OCI-LY7 (cell line): Measurements from ENCODE around the gene ARHGAP24. TPM values are rescaled to one million over a fixed set of nuclear protein-coding genes. Genes with fewer than 3 reads are reported as not detected.

Experiments used
- BruUV-seq: library from RNA; stranded (reverse); fragments of 400-500 nt; replicated peaks from 2 replicates; lab custom pipeline; 2021; lab: Mats Ljungman, UMichigan
- CTCF ChIA-PET: fragments of 300-600 bp; sonication (Branson Sonifier 250); formaldehyde crosslinking; loops from one replicate; lab custom pipeline; 2022; ENCODE audit warnings: antibody characterized with exemption; ENCODE audit not compliant: unreplicated experiment; lab: Charles Lee
- POLR2A ChIA-PET: fragments of 300-600 bp; sonication (Branson Sonifier 250); formaldehyde crosslinking; loops from one replicate; lab custom pipeline; 2022; ENCODE audit warnings: antibody characterized with exemption; lab: Charles Lee
- DNase-seq: peaks from one replicate; pipeline ENCODE4 v3.0.0-alpha.2; 2015; ENCODE audit warnings: low spot score
- H2AFZ ChIP-seq: fragments of 200-600 bp; sonication (generic), shearing (Covaris generic); 2 replicates; pipeline ENCODE4 v1.6.1; 2014; ENCODE audit warnings: mild to moderate bottlenecking, antibody characterized with exemption, low read length, moderate library complexity
- H3K27ac ChIP-seq: fragments of 200-600 bp; sonication (generic); 2 replicates; pipeline ENCODE4 v1.5.1; 2014; ENCODE audit warnings: mixed run types, low read depth, mild to moderate bottlenecking, moderate library complexity, low read length, inconsistent platforms; ENCODE audit not compliant: poor library complexity, severe bottlenecking
- H3K36me3 ChIP-seq: fragments of 200-600 bp; sonication (generic); 2 replicates; pipeline ENCODE4 v1.6.1; 2014; ENCODE audit warnings: mild to moderate bottlenecking, antibody characterized with exemption, low read length, moderate library complexity, mixed read lengths; ENCODE audit not compliant: insufficient read depth
- H3K4me1 ChIP-seq: fragments of 200-600 bp; sonication (generic); 2 replicates; pipeline ENCODE4 v1.5.1; 2014; ENCODE audit warnings: mild to moderate bottlenecking, low read length; ENCODE audit not compliant: insufficient read depth, poor library complexity, severe bottlenecking
- H3K4me2 ChIP-seq: fragments of 200-600 bp; sonication (generic); 2 replicates; pipeline ENCODE4 v1.6.1; 2014; ENCODE audit warnings: mild to moderate bottlenecking, low read length
- H3K4me3 ChIP-seq: fragments of 200-600 bp; sonication (generic); 2 replicates; pipeline ENCODE4 v1.5.1; 2014; ENCODE audit warnings: mild to moderate bottlenecking, low read depth, low read length; ENCODE audit not compliant: poor library complexity, severe bottlenecking
- H3K79me2 ChIP-seq: fragments of 200-600 bp; sonication (generic); 2 replicates; pipeline ENCODE4 v1.6.1; 2016; ENCODE audit warnings: low read depth, mild to moderate bottlenecking, low read length, moderate library complexity, mixed read lengths; ENCODE audit not compliant: insufficient read depth
- H3K9me2 ChIP-seq: fragments of 200-600 bp; sonication (generic); 2 replicates; pipeline ENCODE4 v1.6.1; 2016; ENCODE audit warnings: mild to moderate bottlenecking, low read length, mixed read lengths; ENCODE audit not compliant: insufficient read depth
- H3K9me3 ChIP-seq: fragments of 200-600 bp; sonication (generic); 2 replicates; pipeline ENCODE4 v1.6.1; 2014; ENCODE audit warnings: mild to moderate bottlenecking, mixed run types, low read length, mixed read lengths
- H4K20me1 ChIP-seq: fragments of 200-600 bp; sonication (generic); 2 replicates; pipeline ENCODE4 v1.6.1; 2014; ENCODE audit warnings: mild to moderate bottlenecking, antibody characterized with exemption, low read length, moderate library complexity, mixed read lengths; ENCODE audit not compliant: insufficient read depth
- EZH2phosphoT487 ChIP-seq: fragments of 200-600 bp; sonication (generic); IDR thresholded peaks from 2 replicates; pipeline ENCODE4 v1.6.1; 2018; ENCODE audit warnings: low read depth, borderline replicate concordance, mild to moderate bottlenecking, mixed run types, antibody characterized with exemption, low read length, moderate library complexity, mixed read lengths
- intact Hi-C: fragments of 100-400 bp; cut with micrococcal nuclease; formaldehyde crosslinking; loops from one replicate; pipeline ENCODE4 v1.10.0; 2022; ENCODE audit not compliant: unreplicated experiment
- total RNA-seq, 2 experiments: library from RNA; depleted of rRNA in 1 of 2; stranded (reverse); fragments of >200 nt in 1 of 2; shearing (Covaris generic) in 1 of 2; gene quantifications; 2 replicates each; pipeline ENCODE4 v1.2.3, GENCODE V29; 2014 to 2022
- TF ChIP-seq, protein P1 (sequence below): fragments of 200-600 bp; sonication (generic); conservative IDR thresholded peaks from 2 replicates; pipeline ENCODE4 v1.5.1; 2014; ENCODE audit warnings: mild to moderate bottlenecking, antibody characterized with exemption, low read length, moderate library complexity, mixed read lengths

ARHGAP24 gene
- total RNA-seq, 2 experiments from 2014 or later, result 0.88 to 4.4 TPM

DNA sequence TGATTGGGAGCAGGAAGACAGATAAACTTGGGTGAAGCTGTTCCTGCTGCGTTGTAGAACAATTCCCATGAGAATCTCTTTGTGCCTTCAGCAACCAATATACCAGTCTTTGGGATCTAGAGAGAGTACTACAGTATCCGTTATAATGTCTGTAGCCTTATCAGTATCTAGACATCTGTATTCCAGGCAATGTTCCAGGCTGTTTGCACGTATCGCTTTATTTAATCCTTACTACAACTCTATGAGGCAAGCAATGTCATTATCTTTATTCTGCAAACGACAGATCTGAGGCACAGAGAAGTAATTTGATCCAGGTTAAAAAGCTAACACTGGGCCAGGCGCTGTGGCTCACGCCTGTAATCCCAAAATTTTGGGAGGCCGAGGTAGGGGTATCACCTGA is 251.6 kb downstream of the ARHGAP24 start:
- Histone ChIP-seq H3K4me3 (no peak overlapping the region), H3K4me2 (peak overlapping the region; percentile 66), H4K20me1 (no peaks in the 10 kb centered on the region), H3K36me3 (no peaks in the 10 kb centered on the region), H3K4me1 (peaks cover 24% of the 10 kb centered on the region), H3K79me2 (no peaks in the 10 kb centered on the region), H3K27ac (peak overlapping the region; percentile 83), H2AFZ (peak overlapping the region; percentile 90), H3K9me2 (no peaks in the 10 kb centered on the region), H3K9me3 (no peaks in the 10 kb centered on the region)
- ChIA-PET POLR2A (interaction anchor here (0.6 to 2.9 kb wide), 13 partner anchors 9 to 278 kb away, joined by 3 to 16 read pairs (median 4); partner anchors contain the start of gene ARHGAP24), CTCF (interaction anchor here (1.0 kb wide), 1 partner anchor 237 kb away, joined by 3 read pairs; no protein-coding TSS in a partner anchor)
- DNase-seq, result no peak
- TF ChIP-seq, protein P1, sequence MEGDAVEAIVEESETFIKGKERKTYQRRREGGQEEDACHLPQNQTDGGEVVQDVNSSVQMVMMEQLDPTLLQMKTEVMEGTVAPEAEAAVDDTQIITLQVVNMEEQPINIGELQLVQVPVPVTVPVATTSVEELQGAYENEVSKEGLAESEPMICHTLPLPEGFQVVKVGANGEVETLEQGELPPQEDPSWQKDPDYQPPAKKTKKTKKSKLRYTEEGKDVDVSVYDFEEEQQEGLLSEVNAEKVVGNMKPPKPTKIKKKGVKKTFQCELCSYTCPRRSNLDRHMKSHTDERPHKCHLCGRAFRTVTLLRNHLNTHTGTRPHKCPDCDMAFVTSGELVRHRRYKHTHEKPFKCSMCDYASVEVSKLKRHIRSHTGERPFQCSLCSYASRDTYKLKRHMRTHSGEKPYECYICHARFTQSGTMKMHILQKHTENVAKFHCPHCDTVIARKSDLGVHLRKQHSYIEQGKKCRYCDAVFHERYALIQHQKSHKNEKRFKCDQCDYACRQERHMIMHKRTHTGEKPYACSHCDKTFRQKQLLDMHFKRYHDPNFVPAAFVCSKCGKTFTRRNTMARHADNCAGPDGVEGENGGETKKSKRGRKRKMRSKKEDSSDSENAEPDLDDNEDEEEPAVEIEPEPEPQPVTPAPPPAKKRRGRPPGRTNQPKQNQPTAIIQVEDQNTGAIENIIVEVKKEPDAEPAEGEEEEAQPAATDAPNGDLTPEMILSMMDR, result no peak
- no peak for TF ChIP-seq EZH2phosphoT487
- intact Hi-C loops, result no loop called here
- no TSS peak for BruUV-seq

DNA sequence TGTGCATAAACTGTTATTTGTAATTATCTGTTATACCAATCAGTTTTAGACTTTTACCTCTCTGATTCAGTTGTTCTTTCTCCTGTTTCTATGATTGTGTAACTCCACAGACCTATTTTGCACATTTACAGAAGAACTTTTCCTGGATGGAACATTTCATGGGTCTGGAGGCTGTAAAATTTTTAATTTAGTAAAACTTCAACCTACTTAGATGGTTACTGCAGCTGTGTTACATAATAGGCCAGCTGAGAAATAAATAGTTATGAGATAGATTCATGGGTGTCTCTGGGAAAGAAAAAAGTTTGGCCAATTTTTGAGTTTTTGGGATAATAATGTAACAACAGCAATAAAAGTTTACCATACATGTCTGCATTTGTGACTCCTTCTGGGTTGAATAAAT is 253.5 kb downstream of the ARHGAP24 start:
- intact Hi-C loops, result no loop called here
- H3K27ac ChIP-seq, result no peak overlapping the region
- CTCF ChIA-PET, result no interaction called here

More for the DNA sequence above, 253.5 kb downstream of the ARHGAP24 start:
- no peak for TF ChIP-seq EZH2phosphoT487
- TF ChIP-seq, protein P1, result no peak
- Histone ChIP-seq H3K4me3 (no peak overlapping the region), H3K36me3 (no peaks in the 10 kb centered on the region), H4K20me1 (no peaks in the 10 kb centered on the region), H3K9me2 (no peaks in the 10 kb centered on the region), H2AFZ (no peak overlapping the region; the same call in 1 of the 2 replicates), H3K4me1 (peaks cover 35% of the 10 kb centered on the region), H3K79me2 (no peaks in the 10 kb centered on the region), H3K4me2 (no peak overlapping the region), H3K9me3 (no peaks in the 10 kb centered on the region)
- no TSS peak for BruUV-seq
- DNase-seq, result no peak
- POLR2A ChIA-PET, result interaction anchor here (0.6 to 1.5 kb wide), 6 partner anchors 10 to 55 kb away, joined by 3 to 8 read pairs (median 4); no protein-coding TSS in a partner anchor
